WTC11 (cell line): ENCODE measurements around the gene TMEM191C.

Experiments
- CREB1 ChIP-seq: sonication (generic); formaldehyde crosslinking; IDR thresholded peaks from 2 replicates; pipeline ENCODE4 v1.8.0; 2023; ENCODE audit warnings: mild to moderate bottlenecking, missing genetic modification reagents
- ELF4 ChIP-seq: sonication (generic); formaldehyde crosslinking; IDR thresholded peaks from 2 replicates; pipeline ENCODE4 v1.8.1; 2022; ENCODE audit warnings: low read depth, mild to moderate bottlenecking, moderate library complexity, missing genetic modification reagents
- GTF2I ChIP-seq: fragments of 250-450 bp; sonication (Bioruptor Pico); conservative IDR thresholded peaks from 2 replicates; pipeline ENCODE4 v1.4.0; 2021; ENCODE audit warnings: mild to moderate bottlenecking
- MYBL2 ChIP-seq: sonication (generic); formaldehyde crosslinking; IDR thresholded peaks from 2 replicates; pipeline ENCODE4 v1.8.1; 2023; ENCODE audit warnings: mild to moderate bottlenecking, moderate library complexity, missing genetic modification reagents
- ZNF219 ChIP-seq: sonication (generic); formaldehyde crosslinking; IDR thresholded peaks from 2 replicates; pipeline ENCODE4 v1.8.0; 2023; ENCODE audit warnings: missing genetic modification reagents, mild to moderate bottlenecking, borderline replicate concordance
- TF ChIP-seq, protein P1 (sequence below): fragments of 200-600 bp; IDR thresholded peaks from 2 replicates; pipeline ENCODE4 v1.8.0; 2022; ENCODE audit warnings: antibody characterized with exemption
- TF ChIP-seq, protein P2 (sequence below): sonication (generic); formaldehyde crosslinking; IDR thresholded peaks from 2 replicates; pipeline ENCODE4 v1.8.1; 2023; ENCODE audit warnings: mild to moderate bottlenecking, moderate library complexity, missing genetic modification reagents
- TF ChIP-seq, protein P3 (sequence below): sonication (generic); formaldehyde crosslinking; IDR thresholded peaks from 2 replicates; pipeline ENCODE4 v1.8.0; 2022; ENCODE audit warnings: mild to moderate bottlenecking, missing genetic modification reagents

- TF ChIP-seq MYBL2 (no peak), GTF2I (no peak), ELF4 (CRISPR knock-in tag) (no peak), ZNF219 (CRISPR knock-in tag) (no peak), CREB1 (CRISPR knock-in tag) (no peak)
- TF ChIP-seq, protein P1, sequence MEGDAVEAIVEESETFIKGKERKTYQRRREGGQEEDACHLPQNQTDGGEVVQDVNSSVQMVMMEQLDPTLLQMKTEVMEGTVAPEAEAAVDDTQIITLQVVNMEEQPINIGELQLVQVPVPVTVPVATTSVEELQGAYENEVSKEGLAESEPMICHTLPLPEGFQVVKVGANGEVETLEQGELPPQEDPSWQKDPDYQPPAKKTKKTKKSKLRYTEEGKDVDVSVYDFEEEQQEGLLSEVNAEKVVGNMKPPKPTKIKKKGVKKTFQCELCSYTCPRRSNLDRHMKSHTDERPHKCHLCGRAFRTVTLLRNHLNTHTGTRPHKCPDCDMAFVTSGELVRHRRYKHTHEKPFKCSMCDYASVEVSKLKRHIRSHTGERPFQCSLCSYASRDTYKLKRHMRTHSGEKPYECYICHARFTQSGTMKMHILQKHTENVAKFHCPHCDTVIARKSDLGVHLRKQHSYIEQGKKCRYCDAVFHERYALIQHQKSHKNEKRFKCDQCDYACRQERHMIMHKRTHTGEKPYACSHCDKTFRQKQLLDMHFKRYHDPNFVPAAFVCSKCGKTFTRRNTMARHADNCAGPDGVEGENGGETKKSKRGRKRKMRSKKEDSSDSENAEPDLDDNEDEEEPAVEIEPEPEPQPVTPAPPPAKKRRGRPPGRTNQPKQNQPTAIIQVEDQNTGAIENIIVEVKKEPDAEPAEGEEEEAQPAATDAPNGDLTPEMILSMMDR, result no peak
- TF ChIP-seq, protein P2, sequence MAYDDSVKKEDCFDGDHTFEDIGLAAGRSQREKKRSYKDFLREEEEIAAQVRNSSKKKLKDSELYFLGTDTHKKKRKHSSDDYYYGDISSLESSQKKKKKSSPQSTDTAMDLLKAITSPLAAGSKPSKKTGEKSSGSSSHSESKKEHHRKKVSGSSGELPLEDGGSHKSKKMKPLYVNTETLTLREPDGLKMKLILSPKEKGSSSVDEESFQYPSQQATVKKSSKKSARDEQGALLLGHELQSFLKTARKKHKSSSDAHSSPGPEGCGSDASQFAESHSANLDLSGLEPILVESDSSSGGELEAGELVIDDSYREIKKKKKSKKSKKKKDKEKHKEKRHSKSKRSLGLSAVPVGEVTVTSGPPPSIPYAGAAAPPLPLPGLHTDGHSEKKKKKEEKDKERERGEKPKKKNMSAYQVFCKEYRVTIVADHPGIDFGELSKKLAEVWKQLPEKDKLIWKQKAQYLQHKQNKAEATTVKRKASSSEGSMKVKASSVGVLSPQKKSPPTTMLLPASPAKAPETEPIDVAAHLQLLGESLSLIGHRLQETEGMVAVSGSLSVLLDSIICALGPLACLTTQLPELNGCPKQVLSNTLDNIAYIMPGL, result no peak
- TF ChIP-seq, protein P3, sequence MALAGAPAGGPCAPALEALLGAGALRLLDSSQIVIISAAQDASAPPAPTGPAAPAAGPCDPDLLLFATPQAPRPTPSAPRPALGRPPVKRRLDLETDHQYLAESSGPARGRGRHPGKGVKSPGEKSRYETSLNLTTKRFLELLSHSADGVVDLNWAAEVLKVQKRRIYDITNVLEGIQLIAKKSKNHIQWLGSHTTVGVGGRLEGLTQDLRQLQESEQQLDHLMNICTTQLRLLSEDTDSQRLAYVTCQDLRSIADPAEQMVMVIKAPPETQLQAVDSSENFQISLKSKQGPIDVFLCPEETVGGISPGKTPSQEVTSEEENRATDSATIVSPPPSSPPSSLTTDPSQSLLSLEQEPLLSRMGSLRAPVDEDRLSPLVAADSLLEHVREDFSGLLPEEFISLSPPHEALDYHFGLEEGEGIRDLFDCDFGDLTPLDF (CRISPR knock-in tag), result no peak
Observed at GRCh38 chr22:21443057-21443734, 24.0 kb upstream of the TMEM191C start.
